ENCODE data around the gene CLMN. TPM values are rescaled to one million over a fixed set of nuclear protein-coding genes. Genes with fewer than 3 reads are reported as not detected.

CLMN gene
- polyA plus RNA-seq, 1 donor from 2014 or later: 0.57 TPM

DNA sequence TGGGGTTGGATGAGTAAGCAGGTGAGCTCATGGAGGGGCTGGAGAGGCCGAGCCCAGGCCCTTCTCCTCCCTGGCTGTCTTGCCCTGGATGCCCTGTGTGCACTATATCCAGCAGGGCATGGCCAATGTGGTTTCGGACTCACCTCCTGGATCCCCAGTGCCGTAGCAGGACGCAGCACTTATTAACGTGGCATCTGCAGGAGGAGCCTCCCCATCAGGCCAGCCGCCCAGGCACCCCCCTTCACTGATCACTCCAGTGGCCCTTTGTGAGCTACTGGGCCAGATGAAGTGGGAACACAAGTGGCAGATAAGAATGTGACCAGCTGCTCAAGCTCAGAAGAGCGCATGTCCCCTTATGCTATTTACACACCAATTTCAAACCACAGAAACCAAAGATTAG, 119.3 kb downstream of the CLMN start:
- no peaks in the 10 kb centered on the region for H3K9me2 ChIP-seq (ENCODE audit: insufficient read depth, low read length)
- no peaks in the 10 kb centered on the region for H3K27me3 ChIP-seq (ENCODE audit: insufficient read depth, low read depth, low read length)
- no peaks in the 10 kb centered on the region for H3K36me3 ChIP-seq (ENCODE audit: insufficient read depth, low read length)
- TF ChIP-seq TAF1 (IDR thresholded peaks at IDR 0.05; ENCODE audit: low read depth) (no peak), EZH2 (IDR thresholded peaks at IDR 0.05; ENCODE audit: borderline replicate concordance, insufficient read depth, low read length, poor library complexity, severe bottlenecking) (no peak), POLR2AphosphoS5 (IDR thresholded peaks at IDR 0.05) (no peak), REST (IDR thresholded peaks at IDR 0.05; ENCODE audit: borderline replicate concordance) (no peak), CTCF (IDR thresholded peaks at IDR 0.05; ENCODE audit: poor library complexity, severe bottlenecking) (no peak), MXI1 (conservative IDR thresholded peaks at IDR 0.05; ENCODE audit: poor library complexity, severe bottlenecking) (no peak), EP300 (conservative IDR thresholded peaks at IDR 0.05; ENCODE audit: poor library complexity, severe bottlenecking) (no peak), RAD21 (conservative IDR thresholded peaks at IDR 0.05) (no peak), SMC3 (conservative IDR thresholded peaks at IDR 0.05; ENCODE audit: poor library complexity) (no peak)
- H2AFZ ChIP-seq (ENCODE audit: low read depth, low read length): no peak overlapping the region
- H3K9ac ChIP-seq (ENCODE audit: low read length): no peak overlapping the region
- no peaks in the 10 kb centered on the region for H3K79me2 ChIP-seq (replicated peaks; ENCODE audit: insufficient read depth, low read length)
- H3K27ac ChIP-seq (ENCODE audit: low read length): no peak overlapping the region
- no peaks in the 10 kb centered on the region for H3F3A ChIP-seq (ENCODE audit: insufficient read depth, low read length, poor library complexity, severe bottlenecking)
- no peak overlapping the region for H3K4me2 ChIP-seq (ENCODE audit: low read length)
- H3K9me3 ChIP-seq (ENCODE audit: low read length): no peaks in the 10 kb centered on the region
- H4K20me1 ChIP-seq (ENCODE audit: insufficient read depth): no peaks in the 10 kb centered on the region
- no peak overlapping the region for H3K4me3 ChIP-seq (ENCODE audit: low read length)

DNA sequence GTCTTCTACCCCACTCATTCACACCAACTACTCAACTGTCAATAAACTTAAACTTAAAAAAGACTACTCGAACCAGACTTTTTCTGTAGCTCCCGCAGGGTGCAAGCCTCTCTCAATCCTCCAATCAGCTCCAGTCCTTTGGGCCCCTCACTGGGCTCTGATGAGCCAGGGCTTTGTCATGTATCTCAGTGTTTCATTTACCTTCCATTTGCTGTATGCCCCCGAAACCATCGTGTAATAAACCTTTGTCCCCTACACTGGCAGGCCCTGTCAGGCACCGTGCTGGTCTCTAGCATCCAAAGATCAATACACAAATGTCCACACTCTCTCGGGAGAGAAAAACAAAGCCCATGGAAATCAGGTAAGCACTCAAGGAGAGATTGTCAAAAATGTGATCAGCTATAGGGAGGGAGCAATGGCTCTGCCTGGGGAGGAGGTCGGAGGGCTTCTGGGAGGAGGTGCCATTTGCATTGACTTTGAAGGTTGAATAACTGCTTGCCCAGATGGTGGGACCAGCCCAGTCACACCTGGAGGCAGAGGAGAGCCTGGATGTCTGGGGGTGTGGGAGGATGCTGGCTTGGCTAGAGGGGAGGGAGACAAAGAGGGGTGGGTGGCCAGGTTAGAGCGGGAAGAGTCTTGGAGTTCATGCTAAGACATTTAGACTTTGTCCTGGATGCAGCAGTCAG, 120.3 kb downstream of the CLMN start:
- no peak overlapping the region for H3K4me2 ChIP-seq (ENCODE audit: low read length)
- H3K4me3 ChIP-seq (ENCODE audit: low read length): no peak overlapping the region
- H3K9ac ChIP-seq (ENCODE audit: low read length): no peak overlapping the region
- no peaks in the 10 kb centered on the region for H4K20me1 ChIP-seq (ENCODE audit: insufficient read depth)
- H3K27ac ChIP-seq (ENCODE audit: low read length): no peak overlapping the region
- H3K27me3 ChIP-seq (ENCODE audit: insufficient read depth, low read depth, low read length): no peaks in the 10 kb centered on the region
- H3K9me2 ChIP-seq (ENCODE audit: insufficient read depth, low read length): no peaks in the 10 kb centered on the region
- no peaks in the 10 kb centered on the region for H3K36me3 ChIP-seq (ENCODE audit: insufficient read depth, low read length)
- H2AFZ ChIP-seq (ENCODE audit: low read depth, low read length): no peak overlapping the region
- no peaks in the 10 kb centered on the region for H3F3A ChIP-seq (ENCODE audit: insufficient read depth, low read length, poor library complexity, severe bottlenecking)
- no peaks in the 10 kb centered on the region for H3K79me2 ChIP-seq (replicated peaks; ENCODE audit: insufficient read depth, low read length)
- no peaks in the 10 kb centered on the region for H3K9me3 ChIP-seq (ENCODE audit: low read length)
- TF ChIP-seq EP300 (conservative IDR thresholded peaks at IDR 0.05; ENCODE audit: poor library complexity, severe bottlenecking) (no peak), MXI1 (conservative IDR thresholded peaks at IDR 0.05; ENCODE audit: poor library complexity, severe bottlenecking) (no peak), TAF1 (IDR thresholded peaks at IDR 0.05; ENCODE audit: low read depth) (no peak)

All from neural cell (in vitro differentiated cells).